PC-3 (cell line): ENCODE results near the gene CSHL1. TPM values are rescaled to one million over a fixed set of nuclear protein-coding genes. Genes with fewer than 3 reads are reported as not detected.

Source experiments
- ATAC-seq: fragments of 200-7000 bp; cut with Tn5 transposase; 2 replicates; pipeline ENCODE4 v1.9.1; 2020; ENCODE audit warnings: mild to moderate bottlenecking, moderate library complexity
- BruUV-seq: library from RNA; stranded (reverse); fragments of 400-500 nt; replicated peaks from 2 replicates; lab custom pipeline; 2021; lab: Mats Ljungman, UMichigan
- CTCF ChIA-PET: fragments of 300-600 bp; sonication (Branson Sonifier 250); formaldehyde crosslinking; loops from one replicate; lab custom pipeline; 2022; ENCODE audit warnings: antibody characterized with exemption; lab: Charles Lee
- POLR2A ChIA-PET: fragments of 300-600 bp; sonication (Branson Sonifier 250); formaldehyde crosslinking; loops from one replicate; lab custom pipeline; 2022; ENCODE audit warnings: antibody characterized with exemption; ENCODE audit not compliant: unreplicated experiment; lab: Charles Lee
- DNase-seq: peaks from one replicate; pipeline ENCODE4 v3.0.0-alpha.2; 2015
- H2AFZ ChIP-seq: fragments of 300-600 bp; sonication (generic); 2 replicates; pipeline ENCODE4 v1.6.0; 2016; ENCODE audit warnings: antibody characterized with exemption, low read length
- H3F3A ChIP-seq: fragments of 300-600 bp; sonication (generic); one replicate; pipeline ENCODE4 v1.6.0; 2017; ENCODE audit warnings: antibody characterized with exemption, low read length, control low read depth, mild to moderate bottlenecking; ENCODE audit not compliant: unreplicated experiment
- H3K27ac ChIP-seq: fragments of 300-600 bp; sonication (generic); 2 replicates; pipeline ENCODE4 v1.5.1; 2016; ENCODE audit warnings: mild to moderate bottlenecking, low read length
- H3K27me3 ChIP-seq: fragments of 300-600 bp; sonication (generic); 2 replicates; pipeline ENCODE4 v1.6.1; 2016; ENCODE audit warnings: low read length, mixed read lengths
- H3K36me3 ChIP-seq: fragments of 300-600 bp; sonication (generic); 2 replicates; pipeline ENCODE4 v1.6.1; 2016; ENCODE audit warnings: low read depth, mixed run types, low read length, mixed read lengths
- H3K4me1 ChIP-seq: fragments of 300-600 bp; sonication (generic); 2 replicates; pipeline ENCODE4 v1.5.1; 2016; ENCODE audit warnings: low read length; ENCODE audit not compliant: insufficient read depth
- H3K4me2 ChIP-seq: fragments of 300-600 bp; sonication (generic); 2 replicates; pipeline ENCODE4 v1.6.0; 2016; ENCODE audit warnings: low read length
- H3K4me3 ChIP-seq: fragments of 300-600 bp; sonication (generic); 2 replicates; pipeline ENCODE4 v1.5.1; 2016; ENCODE audit warnings: mild to moderate bottlenecking, low read length, mixed read lengths
- H3K79me2 ChIP-seq: fragments of 300-600 bp; sonication (generic); 2 replicates; pipeline ENCODE4 v1.6.1; 2017; ENCODE audit warnings: low read length, mixed read lengths
- H3K9ac ChIP-seq: fragments of 300-600 bp; sonication (generic); 2 replicates; pipeline ENCODE4 v1.6.0; 2016; ENCODE audit warnings: mild to moderate bottlenecking, low read length
- H3K9me2 ChIP-seq: fragments of 300-600 bp; sonication (generic); replicated peaks from 2 replicates; pipeline ENCODE4 v1.6.1; 2016; ENCODE audit warnings: mixed run types, low read length, mixed read lengths
- H3K9me3 ChIP-seq: fragments of 300-600 bp; sonication (generic); 2 replicates; pipeline ENCODE4 v1.6.1; 2016; ENCODE audit warnings: low read length, mixed read lengths
- H4K20me1 ChIP-seq: fragments of 300-600 bp; sonication (generic); 2 replicates; pipeline ENCODE4 v1.6.1; 2016; ENCODE audit warnings: low read length, mixed read lengths
- CTCF ChIP-seq: fragments of 300-600 bp; sonication (generic); conservative IDR thresholded peaks from 2 replicates; pipeline ENCODE4 v1.5.1; 2017; ENCODE audit warnings: antibody characterized with exemption, low read depth, mild to moderate bottlenecking, low read length
- EZH2 ChIP-seq: fragments of 300-600 bp; sonication (generic); IDR thresholded peaks from one replicate; pipeline ENCODE4 v1.6.1; 2017; ENCODE audit warnings: antibody characterized with exemption, mild to moderate bottlenecking, low read length; ENCODE audit not compliant: unreplicated experiment
- EZH2phosphoT487 ChIP-seq: fragments of 300-600 bp; sonication (generic); IDR thresholded peaks from 2 replicates; pipeline ENCODE4 v1.6.1; 2018; ENCODE audit warnings: mild to moderate bottlenecking, antibody characterized with exemption, low read length, borderline replicate concordance
- intact Hi-C: fragments of 100-400 bp; cut with micrococcal nuclease; formaldehyde crosslinking; loops from 2 replicates; pipeline ENCODE4 v1.9.0; 2023
- total RNA-seq: library from RNA; depleted of rRNA; stranded (reverse); fragments of >200 nt; gene quantifications from 2 replicates; pipeline ENCODE4 v1.2.3, GENCODE V29; 2014

The CSHL1 gene
- total RNA-seq, 1 experiment from 2014 or later, result not detected

- no peak overlapping the region for H3K27ac ChIP-seq
- no peaks in the 10 kb centered on the region for H3K4me1 ChIP-seq
- no peaks in the 10 kb centered on the region for H3K27me3 ChIP-seq
- CTCF ChIA-PET, result no interaction called here
- no peak overlapping the region for H3K4me3 ChIP-seq
- H3K9ac ChIP-seq, result no peak overlapping the region
- H3F3A ChIP-seq, result no peaks in the 10 kb centered on the region
- H3K9me3 ChIP-seq, result no peaks in the 10 kb centered on the region
- no peaks in the 10 kb centered on the region for H3K79me2 ChIP-seq
- H3K9me2 ChIP-seq, result no peaks in the 10 kb centered on the region
- no peaks in the 10 kb centered on the region for H3K36me3 ChIP-seq
- no peak for ATAC-seq
- H4K20me1 ChIP-seq, result no peaks in the 10 kb centered on the region
- no peak for DNase-seq
- H3K4me2 ChIP-seq, result no peak overlapping the region
- no peak for TF ChIP-seq EZH2phosphoT487
- no peak for TF ChIP-seq EZH2
- no peak for TF ChIP-seq CTCF
- intact Hi-C loops, result no loop called here
- POLR2A ChIA-PET, result interaction anchor here (0.6 kb wide), 1 partner anchor 28 kb away, joined by 4 read pairs; no protein-coding TSS in a partner anchor
- H2AFZ ChIP-seq, result no peak overlapping the region
- no TSS peak for BruUV-seq
These were observed 45.4 kb upstream of the CSHL1 start for GRCh38 chr17:63956296-63956920.

- Histone ChIP-seq H3K4me3 (no peak overlapping the region), H4K20me1 (no peaks in the 10 kb centered on the region), H3K9me3 (no peaks in the 10 kb centered on the region), H3K79me2 (no peaks in the 10 kb centered on the region), H3K4me1 (no peaks in the 10 kb centered on the region), H3K9me2 (no peaks in the 10 kb centered on the region), H3K27me3 (no peaks in the 10 kb centered on the region), H3K9ac (no peak overlapping the region), H3K4me2 (no peak overlapping the region), H2AFZ (no peak overlapping the region), H3F3A (no peaks in the 10 kb centered on the region), H3K27ac (no peak overlapping the region), H3K36me3 (no peaks in the 10 kb centered on the region)
- ChIA-PET POLR2A (no interaction called here), CTCF (no interaction called here)
- DNase-seq, result no peak
- ATAC-seq, result no peak
- TF ChIP-seq CTCF (no peak), EZH2 (no peak)
- intact Hi-C loops, result no loop called here
- no TSS peak for BruUV-seq
These were observed 44.7 kb upstream of the CSHL1 start for GRCh38 chr17:63955791-63956190.

DNA sequence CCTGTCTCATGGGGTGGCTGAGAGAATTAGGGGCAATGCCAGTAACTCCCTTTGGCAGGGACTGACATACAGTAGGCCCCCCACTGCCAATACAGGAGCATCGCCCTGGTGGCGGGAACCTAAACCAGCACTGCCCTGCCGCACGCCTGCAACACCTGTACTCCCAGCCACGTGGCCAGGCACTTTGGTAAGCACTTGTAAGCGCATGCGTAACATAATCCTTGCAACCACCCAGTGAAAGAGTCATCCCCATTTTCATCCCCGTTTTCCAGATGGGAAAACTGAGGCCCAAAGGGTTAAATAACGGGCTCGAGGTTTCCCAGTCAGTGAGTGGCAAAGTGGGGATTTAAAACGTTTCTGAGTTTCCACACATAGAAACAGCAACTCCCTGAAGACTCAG is 44.2 kb upstream of the CSHL1 start:
- no peak overlapping the region for H3K9ac ChIP-seq
- no TSS peak for BruUV-seq
- no peak overlapping the region for H3K4me2 ChIP-seq
- no peaks in the 10 kb centered on the region for H3F3A ChIP-seq
- H3K9me3 ChIP-seq, result no peaks in the 10 kb centered on the region
- ChIA-PET POLR2A (no interaction called here), CTCF (interaction anchor here (0.6 to 0.7 kb wide), 2 partner anchors 94 to 465 kb away, joined by 3 read pairs; no protein-coding TSS in a partner anchor)
- H3K27me3 ChIP-seq, result no peaks in the 10 kb centered on the region
- DNase-seq, result no peak
- H3K36me3 ChIP-seq, result no peaks in the 10 kb centered on the region
- H2AFZ ChIP-seq, result no peak overlapping the region
- H3K9me2 ChIP-seq, result no peaks in the 10 kb centered on the region
- ATAC-seq, result no peak
- H3K79me2 ChIP-seq, result no peaks in the 10 kb centered on the region
- H3K4me3 ChIP-seq, result no peak overlapping the region
- intact Hi-C loops, result no loop called here
- TF ChIP-seq EZH2 (no peak), CTCF (no peak), EZH2phosphoT487 (no peak)
- H4K20me1 ChIP-seq, result no peaks in the 10 kb centered on the region
- no peaks in the 10 kb centered on the region for H3K4me1 ChIP-seq
- H3K27ac ChIP-seq, result no peak overlapping the region
